ENCODE results near the gene PLCG2. TPM values are rescaled to one million over a fixed set of nuclear protein-coding genes. Genes with fewer than 3 reads are reported as not detected.
A peak's percentile ranks its signal among the peaks of the same experiment; 100 is the strongest.
"Not testable (repeated sequence)": the region's sequence is repeated elsewhere in the genome, so short reads cannot be mapped to it uniquely, and the experiment has no call there.

Gene PLCG2
- total RNA-seq, 1 donor from 2014 or later = 10.9 TPM

GRCh38 chr16:81876273-81876900 lies 97.3 kb downstream of the PLCG2 start:
- no peak for DNase-seq (ENCODE audit: low read depth in 2 of 2)

GRCh38 chr16:81877490-81877889 lies 98.4 kb downstream of the PLCG2 start:
- not testable (repeated sequence) for DNase-seq (ENCODE audit: low read depth in 2 of 2)

- DNase-seq (ENCODE audit: low read depth in 2 of 2) = no peak
Observed at GRCh38 chr16:81878529-81878928, 99.4 kb downstream of the PLCG2 start.

GRCh38 chr16:81879625-81880024 lies 100.5 kb downstream of the PLCG2 start:
- DNase-seq (ENCODE audit: low read depth in 2 of 2) = no peak

GRCh38 chr16:81880816-81881215 lies 101.7 kb downstream of the PLCG2 start:
- DNase-seq (ENCODE audit: low read depth in 2 of 2) = no peak

GRCh38 chr16:81881228-81881627 lies 102.1 kb downstream of the PLCG2 start:
- DNase-seq (ENCODE audit: low read depth in 2 of 2) = no peak

- DNase-seq (ENCODE audit: low read depth in 2 of 2) = no peak
Observed at GRCh38 chr16:81882559-81882958, 103.5 kb downstream of the PLCG2 start.

GRCh38 chr16:81883235-81883634 lies 104.1 kb downstream of the PLCG2 start:
- no peak for DNase-seq (ENCODE audit: low read depth in 2 of 2)

GRCh38 chr16:81885976-81886586 lies 107.0 kb downstream of the PLCG2 start:
- peak; percentile 50 to 66 for DNase-seq (ENCODE audit: low read depth in 2 of 2)

GRCh38 chr16:81888520-81889394 lies 109.7 kb downstream of the PLCG2 start:
- DNase-seq (ENCODE audit: low read depth in 2 of 2) = no peak

GRCh38 chr16:81891736-81892364 lies 112.8 kb downstream of the PLCG2 start:
- DNase-seq (ENCODE audit: low read depth in 2 of 2) = no peak

GRCh38 chr16:81894592-81894991 lies 115.5 kb downstream of the PLCG2 start:
- DNase-seq (ENCODE audit: low read depth in 2 of 2) = no peak

- peak in 1 of 2 donors; percentile 85 for DNase-seq (ENCODE audit: low read depth in 2 of 2)
Observed at GRCh38 chr16:81896902-81897301, 117.8 kb downstream of the PLCG2 start.

- no peak for DNase-seq (ENCODE audit: low read depth in 2 of 2)
Observed at GRCh38 chr16:81899601-81900000, 120.5 kb downstream of the PLCG2 start.

- DNase-seq (ENCODE audit: low read depth in 2 of 2) = no peak
Observed at GRCh38 chr16:81900014-81900413, 120.9 kb downstream of the PLCG2 start.

GRCh38 chr16:81900456-81900855 lies 121.4 kb downstream of the PLCG2 start:
- no peak for DNase-seq (ENCODE audit: low read depth in 2 of 2)

GRCh38 chr16:81901484-81901883 lies 122.4 kb downstream of the PLCG2 start:
- DNase-seq (ENCODE audit: low read depth in 2 of 2) = peak; percentile 96 to 97

- peak; percentile 94 to 98 for DNase-seq (ENCODE audit: low read depth in 2 of 2)
Observed at GRCh38 chr16:81902025-81902424, 122.9 kb downstream of the PLCG2 start.

- no peak for DNase-seq (ENCODE audit: low read depth in 2 of 2)
Observed at GRCh38 chr16:81904320-81904719, 125.2 kb downstream of the PLCG2 start.

GRCh38 chr16:81905277-81905676 lies 126.2 kb downstream of the PLCG2 start:
- no peak for DNase-seq (ENCODE audit: low read depth in 2 of 2)

GRCh38 chr16:81907681-81908080 lies 128.6 kb downstream of the PLCG2 start:
- no peak for DNase-seq (ENCODE audit: low read depth in 2 of 2)
